ENCODE measurements around the gene ADAMTS15.

ADAMTS15 gene

GRCh38 chr11:130508913-130509312 lies 60.5 kb downstream of the ADAMTS15 start:
- Histone ChIP-seq H3K9me3 (ENCODE audit: control insufficient read depth, insufficient read depth, low read length) (peaks cover 13% of the 10 kb centered on the region), H3K4me1 (ENCODE audit: control insufficient read depth, insufficient read depth, low read length) (peaks cover 5% of the 10 kb centered on the region; the same call in 1 of the 2 replicates), H3K4me3 (ENCODE audit: low read depth, low read length) (no peak overlapping the region), H3K27ac (ENCODE audit: low read depth, low read length) (no peak overlapping the region), H3K36me3 (ENCODE audit: control insufficient read depth, insufficient read depth, low read length) (no peaks in the 10 kb centered on the region), H3K27me3 (ENCODE audit: control insufficient read depth, insufficient read depth, low read length) (no peaks in the 10 kb centered on the region), H3K9ac (ENCODE audit: low read depth, low read length) (no peak overlapping the region)

GRCh38 chr11:130509942-130510341 lies 61.5 kb downstream of the ADAMTS15 start:
- no peaks in the 10 kb centered on the region for H3K36me3 ChIP-seq (ENCODE audit: control insufficient read depth, insufficient read depth, low read length)
- H3K9ac ChIP-seq (ENCODE audit: low read depth, low read length) = no peak overlapping the region
- H3K27ac ChIP-seq (ENCODE audit: low read depth, low read length) = no peak overlapping the region
- no peak overlapping the region for H3K4me3 ChIP-seq (ENCODE audit: low read depth, low read length)
- H3K4me1 ChIP-seq (ENCODE audit: control insufficient read depth, insufficient read depth, low read length) = peaks cover 5% of the 10 kb centered on the region; the same call in 1 of the 2 replicates
- peaks cover 10% of the 10 kb centered on the region for H3K9me3 ChIP-seq (ENCODE audit: control insufficient read depth, insufficient read depth, low read length)
- no peaks in the 10 kb centered on the region for H3K27me3 ChIP-seq (ENCODE audit: control insufficient read depth, insufficient read depth, low read length)

- Histone ChIP-seq H3K9me3 (ENCODE audit: control insufficient read depth, insufficient read depth, low read length) (peaks cover 9% of the 10 kb centered on the region), H3K4me1 (ENCODE audit: control insufficient read depth, insufficient read depth, low read length) (peaks cover 5% of the 10 kb centered on the region; the same call in 1 of the 2 replicates), H3K36me3 (ENCODE audit: control insufficient read depth, insufficient read depth, low read length) (no peaks in the 10 kb centered on the region), H3K9ac (ENCODE audit: low read depth, low read length) (no peak overlapping the region), H3K4me3 (ENCODE audit: low read depth, low read length) (no peak overlapping the region), H3K27me3 (ENCODE audit: control insufficient read depth, insufficient read depth, low read length) (no peaks in the 10 kb centered on the region), H3K27ac (ENCODE audit: low read depth, low read length) (no peak overlapping the region)
Observed at GRCh38 chr11:130510407-130511006, 62.1 kb downstream of the ADAMTS15 start.

GRCh38 chr11:130511765-130512164 lies 63.3 kb downstream of the ADAMTS15 start:
- Histone ChIP-seq H3K9me3 (ENCODE audit: control insufficient read depth, insufficient read depth, low read length) (peaks cover 9% of the 10 kb centered on the region), H3K27ac (ENCODE audit: low read depth, low read length) (no peak overlapping the region), H3K9ac (ENCODE audit: low read depth, low read length) (no peak overlapping the region), H3K27me3 (ENCODE audit: control insufficient read depth, insufficient read depth, low read length) (no peaks in the 10 kb centered on the region), H3K36me3 (ENCODE audit: control insufficient read depth, insufficient read depth, low read length) (no peaks in the 10 kb centered on the region), H3K4me3 (ENCODE audit: low read depth, low read length) (no peak overlapping the region), H3K4me1 (ENCODE audit: control insufficient read depth, insufficient read depth, low read length) (peaks cover 14% of the 10 kb centered on the region)

- peaks cover 16% of the 10 kb centered on the region for H3K4me1 ChIP-seq (ENCODE audit: control insufficient read depth, insufficient read depth, low read length)
- no peak overlapping the region for H3K4me3 ChIP-seq (ENCODE audit: low read depth, low read length)
- no peak overlapping the region for H3K27ac ChIP-seq (ENCODE audit: low read depth, low read length)
- peaks cover 5% of the 10 kb centered on the region; the same call in 1 of the 2 replicates for H3K9me3 ChIP-seq (ENCODE audit: control insufficient read depth, insufficient read depth, low read length)
- H3K27me3 ChIP-seq (ENCODE audit: control insufficient read depth, insufficient read depth, low read length) = no peaks in the 10 kb centered on the region
- no peak overlapping the region for H3K9ac ChIP-seq (ENCODE audit: low read depth, low read length)
- no peaks in the 10 kb centered on the region for H3K36me3 ChIP-seq (ENCODE audit: control insufficient read depth, insufficient read depth, low read length)
Observed at GRCh38 chr11:130512662-130513061, 64.2 kb downstream of the ADAMTS15 start.

GRCh38 chr11:130513132-130513531 lies 64.7 kb downstream of the ADAMTS15 start:
- H3K36me3 ChIP-seq (ENCODE audit: control insufficient read depth, insufficient read depth, low read length) = no peaks in the 10 kb centered on the region
- H3K27me3 ChIP-seq (ENCODE audit: control insufficient read depth, insufficient read depth, low read length) = no peaks in the 10 kb centered on the region
- H3K27ac ChIP-seq (ENCODE audit: low read depth, low read length) = no peak overlapping the region
- no peak overlapping the region for H3K9ac ChIP-seq (ENCODE audit: low read depth, low read length)
- peaks cover 16% of the 10 kb centered on the region for H3K4me1 ChIP-seq (ENCODE audit: control insufficient read depth, insufficient read depth, low read length)
- no peak overlapping the region for H3K4me3 ChIP-seq (ENCODE audit: low read depth, low read length)
- H3K9me3 ChIP-seq (ENCODE audit: control insufficient read depth, insufficient read depth, low read length) = no peaks in the 10 kb centered on the region; the same call in 1 of the 2 replicates

- Histone ChIP-seq H3K9me3 (ENCODE audit: control insufficient read depth, insufficient read depth, low read length) (no peaks in the 10 kb centered on the region), H3K27me3 (ENCODE audit: control insufficient read depth, insufficient read depth, low read length) (no peaks in the 10 kb centered on the region), H3K27ac (ENCODE audit: low read depth, low read length) (no peak overlapping the region), H3K4me3 (ENCODE audit: low read depth, low read length) (no peak overlapping the region), H3K9ac (ENCODE audit: low read depth, low read length) (no peak overlapping the region), H3K36me3 (ENCODE audit: control insufficient read depth, insufficient read depth, low read length) (no peaks in the 10 kb centered on the region), H3K4me1 (ENCODE audit: control insufficient read depth, insufficient read depth, low read length) (peaks cover 11% of the 10 kb centered on the region)
Observed at GRCh38 chr11:130514316-130514715, 65.9 kb downstream of the ADAMTS15 start.

GRCh38 chr11:130514851-130515250 lies 66.4 kb downstream of the ADAMTS15 start:
- H3K27me3 ChIP-seq (ENCODE audit: control insufficient read depth, insufficient read depth, low read length) = no peaks in the 10 kb centered on the region
- H3K9me3 ChIP-seq (ENCODE audit: control insufficient read depth, insufficient read depth, low read length) = no peaks in the 10 kb centered on the region
- H3K27ac ChIP-seq (ENCODE audit: low read depth, low read length) = no peak overlapping the region
- no peaks in the 10 kb centered on the region for H3K36me3 ChIP-seq (ENCODE audit: control insufficient read depth, insufficient read depth, low read length)
- no peak overlapping the region for H3K4me3 ChIP-seq (ENCODE audit: low read depth, low read length)
- no peak overlapping the region for H3K9ac ChIP-seq (ENCODE audit: low read depth, low read length)
- peaks cover 11% of the 10 kb centered on the region for H3K4me1 ChIP-seq (ENCODE audit: control insufficient read depth, insufficient read depth, low read length)

- H3K9me3 ChIP-seq (ENCODE audit: control insufficient read depth, insufficient read depth, low read length) = no peaks in the 10 kb centered on the region
- no peaks in the 10 kb centered on the region for H3K27me3 ChIP-seq (ENCODE audit: control insufficient read depth, insufficient read depth, low read length)
- no peaks in the 10 kb centered on the region for H3K36me3 ChIP-seq (ENCODE audit: control insufficient read depth, insufficient read depth, low read length)
- H3K4me3 ChIP-seq (ENCODE audit: low read depth, low read length) = no peak overlapping the region
- H3K27ac ChIP-seq (ENCODE audit: low read depth, low read length) = no peak overlapping the region
- peaks cover 11% of the 10 kb centered on the region for H3K4me1 ChIP-seq (ENCODE audit: control insufficient read depth, insufficient read depth, low read length)
- H3K9ac ChIP-seq (ENCODE audit: low read depth, low read length) = no peak overlapping the region
Observed at GRCh38 chr11:130515829-130516553, 67.5 kb downstream of the ADAMTS15 start.

- Histone ChIP-seq H3K36me3 (ENCODE audit: control insufficient read depth, insufficient read depth, low read length) (no peaks in the 10 kb centered on the region), H3K4me3 (ENCODE audit: low read depth, low read length) (no peak overlapping the region), H3K4me1 (ENCODE audit: control insufficient read depth, insufficient read depth, low read length) (peaks cover 11% of the 10 kb centered on the region), H3K9me3 (ENCODE audit: control insufficient read depth, insufficient read depth, low read length) (no peaks in the 10 kb centered on the region), H3K9ac (ENCODE audit: low read depth, low read length) (no peak overlapping the region), H3K27me3 (ENCODE audit: control insufficient read depth, insufficient read depth, low read length) (no peaks in the 10 kb centered on the region), H3K27ac (ENCODE audit: low read depth, low read length) (no peak overlapping the region)
Observed at GRCh38 chr11:130516554-130517505, 68.4 kb downstream of the ADAMTS15 start.

All from HUES48 (cell line).